ENCODE measurements around the gene UTS2B. TPM values are rescaled to one million over a fixed set of nuclear protein-coding genes. Genes with fewer than 3 reads are reported as not detected.
"Not testable (repeated sequence)": the region's sequence is repeated elsewhere in the genome, so short reads cannot be mapped to it uniquely, and the experiment has no call there.

UTS2B gene
- polyA plus RNA-seq, 1 donor from 2014 or later = 0.46 TPM

- not testable (repeated sequence) for H2AFZ ChIP-seq (ENCODE audit: low read depth, low read length); H3K4me3 ChIP-seq (ENCODE audit: low read length); H3K4me2 ChIP-seq (ENCODE audit: low read length); H3F3A ChIP-seq (ENCODE audit: insufficient read depth, low read length, poor library complexity, severe bottlenecking); H3K27me3 ChIP-seq (ENCODE audit: insufficient read depth, low read depth, low read length); H3K36me3 ChIP-seq (ENCODE audit: insufficient read depth, low read length); H3K79me2 ChIP-seq (replicated peaks; ENCODE audit: insufficient read depth, low read length); H4K20me1 ChIP-seq (ENCODE audit: insufficient read depth); H3K9me3 ChIP-seq (ENCODE audit: low read length); H3K9ac ChIP-seq (ENCODE audit: low read length); H3K27ac ChIP-seq (ENCODE audit: low read length); H3K9me2 ChIP-seq (ENCODE audit: insufficient read depth, low read length)
These were observed 55.1 kb downstream of the UTS2B start for GRCh38 chr3:191275244-191275643.

- H3K4me2 ChIP-seq (ENCODE audit: low read length) = no peak overlapping the region
- no peaks in the 10 kb centered on the region for H3K9me2 ChIP-seq (ENCODE audit: insufficient read depth, low read length)
- H3K79me2 ChIP-seq (replicated peaks; ENCODE audit: insufficient read depth, low read length) = no peaks in the 10 kb centered on the region
- H4K20me1 ChIP-seq (ENCODE audit: insufficient read depth) = no peaks in the 10 kb centered on the region
- no peaks in the 10 kb centered on the region for H3F3A ChIP-seq (ENCODE audit: insufficient read depth, low read length, poor library complexity, severe bottlenecking)
- no peaks in the 10 kb centered on the region for H3K9me3 ChIP-seq (ENCODE audit: low read length)
- H3K27me3 ChIP-seq (ENCODE audit: insufficient read depth, low read depth, low read length) = no peaks in the 10 kb centered on the region
- no peak overlapping the region for H3K4me3 ChIP-seq (ENCODE audit: low read length)
- TF ChIP-seq POLR2AphosphoS5 (IDR thresholded peaks at IDR 0.05) (no peak), EP300 (conservative IDR thresholded peaks at IDR 0.05; ENCODE audit: poor library complexity, severe bottlenecking) (no peak), RAD21 (conservative IDR thresholded peaks at IDR 0.05) (no peak), EZH2 (IDR thresholded peaks at IDR 0.05; ENCODE audit: borderline replicate concordance, insufficient read depth, low read length, poor library complexity, severe bottlenecking) (no peak), REST (IDR thresholded peaks at IDR 0.05; ENCODE audit: borderline replicate concordance) (no peak), MXI1 (conservative IDR thresholded peaks at IDR 0.05; ENCODE audit: poor library complexity, severe bottlenecking) (no peak), SMC3 (conservative IDR thresholded peaks at IDR 0.05; ENCODE audit: poor library complexity) (no peak), TAF1 (IDR thresholded peaks at IDR 0.05; ENCODE audit: low read depth) (no peak), CTCF (IDR thresholded peaks at IDR 0.05; ENCODE audit: poor library complexity, severe bottlenecking) (no peak)
- no peak overlapping the region for H2AFZ ChIP-seq (ENCODE audit: low read depth, low read length)
- no peaks in the 10 kb centered on the region for H3K36me3 ChIP-seq (ENCODE audit: insufficient read depth, low read length)
- no peak overlapping the region for H3K27ac ChIP-seq (ENCODE audit: low read length)
- H3K9ac ChIP-seq (ENCODE audit: low read length) = no peak overlapping the region
These were observed 60.8 kb downstream of the UTS2B start for GRCh38 chr3:191269289-191270085.

Data from neural cell (in vitro differentiated cells).